GM12875 (cell line): ENCODE results near the gene SYS1.

Experiments used
- H3K4me3 ChIP-seq: one replicate; pipeline ENCODE4 v1.5.1; 2011; ENCODE audit warnings: low read depth, low read length, control low read depth
- TF ChIP-seq, protein P1 (sequence below): IDR thresholded peaks from 2 replicates; pipeline ENCODE4 v1.5.1; 2011; ENCODE audit warnings: low read depth, mild to moderate bottlenecking, control low read depth, inconsistent platforms, low read length, moderate library complexity, borderline replicate concordance; ENCODE audit not compliant: insufficient read depth

SYS1 gene

DNA sequence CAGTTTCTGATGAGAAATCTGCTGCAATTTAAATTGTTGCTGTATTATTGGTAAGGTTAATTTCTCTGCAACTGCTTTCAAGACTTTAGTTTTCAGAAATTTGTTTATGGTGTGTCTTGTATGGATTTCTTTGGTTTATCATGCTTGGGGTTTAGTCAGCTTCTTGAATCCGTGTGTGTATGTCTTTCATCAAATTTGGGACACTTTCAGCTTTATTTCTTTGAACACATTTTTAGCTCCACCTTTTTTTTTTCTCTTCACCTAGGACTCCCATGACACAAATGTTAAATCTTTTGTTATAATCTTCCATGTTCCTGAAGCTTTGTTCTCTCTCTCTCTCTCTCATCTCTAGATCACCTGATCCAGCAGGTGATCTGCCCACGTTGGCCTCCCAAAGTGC lies 28.6 kb downstream of the SYS1 start:
- TF ChIP-seq, protein P1, sequence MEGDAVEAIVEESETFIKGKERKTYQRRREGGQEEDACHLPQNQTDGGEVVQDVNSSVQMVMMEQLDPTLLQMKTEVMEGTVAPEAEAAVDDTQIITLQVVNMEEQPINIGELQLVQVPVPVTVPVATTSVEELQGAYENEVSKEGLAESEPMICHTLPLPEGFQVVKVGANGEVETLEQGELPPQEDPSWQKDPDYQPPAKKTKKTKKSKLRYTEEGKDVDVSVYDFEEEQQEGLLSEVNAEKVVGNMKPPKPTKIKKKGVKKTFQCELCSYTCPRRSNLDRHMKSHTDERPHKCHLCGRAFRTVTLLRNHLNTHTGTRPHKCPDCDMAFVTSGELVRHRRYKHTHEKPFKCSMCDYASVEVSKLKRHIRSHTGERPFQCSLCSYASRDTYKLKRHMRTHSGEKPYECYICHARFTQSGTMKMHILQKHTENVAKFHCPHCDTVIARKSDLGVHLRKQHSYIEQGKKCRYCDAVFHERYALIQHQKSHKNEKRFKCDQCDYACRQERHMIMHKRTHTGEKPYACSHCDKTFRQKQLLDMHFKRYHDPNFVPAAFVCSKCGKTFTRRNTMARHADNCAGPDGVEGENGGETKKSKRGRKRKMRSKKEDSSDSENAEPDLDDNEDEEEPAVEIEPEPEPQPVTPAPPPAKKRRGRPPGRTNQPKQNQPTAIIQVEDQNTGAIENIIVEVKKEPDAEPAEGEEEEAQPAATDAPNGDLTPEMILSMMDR = no peak
- no peak overlapping the region for H3K4me3 ChIP-seq

DNA sequence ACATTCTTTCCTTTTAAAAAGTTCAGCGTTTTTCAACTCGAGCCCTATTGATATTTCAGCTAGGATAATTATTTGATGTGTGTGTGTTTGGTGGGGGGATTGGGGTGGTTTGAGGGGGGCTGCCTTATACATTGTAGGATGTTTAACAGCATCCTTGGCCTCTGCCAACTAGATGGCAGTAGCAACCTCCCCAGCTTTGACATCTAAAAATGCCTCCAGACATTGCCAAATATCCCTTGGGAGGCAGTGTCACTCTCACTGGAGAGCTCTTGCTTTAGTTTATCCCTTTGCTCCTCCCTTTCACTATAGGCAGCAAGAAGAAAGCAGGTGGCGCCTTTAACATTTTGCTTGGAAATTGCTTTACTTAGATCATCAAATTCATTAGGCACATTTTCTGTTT lies 29.8 kb downstream of the SYS1 start:
- H3K4me3 ChIP-seq = no peak overlapping the region
- TF ChIP-seq, protein P1 = no peak

DNA sequence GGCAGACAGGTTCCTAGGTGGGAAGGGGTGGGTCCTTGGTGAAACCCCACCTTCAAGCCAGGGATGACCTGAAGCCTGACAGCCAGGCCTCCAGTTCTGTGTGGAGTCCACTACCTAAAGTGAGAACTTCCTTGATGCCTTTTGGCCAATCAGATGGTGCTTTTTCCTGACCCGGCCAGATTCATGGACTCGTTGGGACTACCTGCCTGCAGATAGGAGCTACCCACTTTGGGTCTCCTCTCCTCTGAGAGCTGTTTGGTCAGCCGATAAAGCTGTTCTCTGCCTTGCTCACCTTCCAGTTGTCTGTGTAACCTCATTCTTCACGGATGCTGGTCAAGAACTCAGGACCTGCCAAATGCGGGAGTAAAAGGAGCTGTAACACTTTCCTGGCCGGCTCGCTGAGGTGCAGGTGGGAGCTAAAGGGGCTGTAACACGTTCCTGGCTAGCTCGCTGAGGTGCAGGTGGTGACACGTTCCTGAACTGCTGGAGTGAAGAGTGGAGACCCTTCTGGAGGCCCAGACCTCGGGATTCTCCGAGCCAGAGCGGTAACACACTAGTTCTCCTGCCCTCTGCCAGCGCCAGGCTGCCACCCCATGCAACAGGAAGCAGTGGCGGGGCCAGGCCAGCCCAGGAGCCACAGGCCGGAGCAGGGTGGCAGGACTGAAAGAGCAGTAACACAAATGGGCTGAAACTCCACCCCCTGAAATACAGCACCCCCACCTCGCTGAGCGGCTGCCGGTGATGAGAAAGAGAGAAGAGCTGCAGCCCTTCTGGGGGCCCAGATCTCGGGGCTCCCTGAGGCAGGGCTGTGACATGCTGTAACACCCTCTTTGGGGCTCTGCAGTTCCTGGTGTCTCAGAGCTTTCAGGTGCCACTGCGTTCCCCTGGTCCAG lies 31.5 kb downstream of the SYS1 start:
- H3K4me3 ChIP-seq = no peak overlapping the region
- TF ChIP-seq, protein P1 = no peak

DNA sequence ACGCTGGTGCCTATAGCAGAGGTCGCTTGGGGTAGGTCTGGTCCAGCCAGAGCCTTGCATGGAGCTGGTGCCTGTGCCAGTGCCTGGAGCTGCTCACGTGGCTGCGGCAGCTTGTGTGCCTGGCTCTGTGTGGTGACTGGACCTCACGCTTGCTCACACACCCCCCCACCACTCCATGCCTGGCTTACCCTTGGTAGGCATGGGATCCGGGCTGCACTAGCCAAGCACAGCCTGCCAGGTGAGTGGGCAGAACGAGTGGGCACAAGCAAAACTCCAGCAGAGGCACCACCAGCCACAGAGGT lies 32.1 kb downstream of the SYS1 start:
- TF ChIP-seq, protein P1 = no peak

DNA sequence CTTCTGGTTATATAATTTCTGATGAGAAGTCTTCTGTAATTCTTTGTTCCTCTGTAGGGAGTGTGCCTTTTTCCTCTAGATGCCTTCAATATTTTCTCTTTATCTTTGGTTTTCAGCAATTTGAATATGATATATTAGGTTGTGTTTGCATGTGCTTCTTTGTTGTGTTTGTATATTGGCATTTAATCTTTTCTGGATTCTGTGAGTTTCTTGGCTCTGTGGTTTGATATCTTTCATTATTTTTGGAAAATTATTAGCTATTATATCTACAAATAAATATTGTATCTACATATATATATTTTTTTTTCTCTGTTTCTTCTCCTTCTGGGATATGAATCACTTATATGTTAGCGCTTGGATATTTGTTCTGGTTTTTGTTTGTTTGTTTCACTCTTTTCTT lies 36.1 kb downstream of the SYS1 start:
- TF ChIP-seq, protein P1 = no peak
- H3K4me3 ChIP-seq = no peak overlapping the region

More for the DNA sequence above, 32.1 kb downstream of the SYS1 start:
- H3K4me3 ChIP-seq = no peak overlapping the region

DNA sequence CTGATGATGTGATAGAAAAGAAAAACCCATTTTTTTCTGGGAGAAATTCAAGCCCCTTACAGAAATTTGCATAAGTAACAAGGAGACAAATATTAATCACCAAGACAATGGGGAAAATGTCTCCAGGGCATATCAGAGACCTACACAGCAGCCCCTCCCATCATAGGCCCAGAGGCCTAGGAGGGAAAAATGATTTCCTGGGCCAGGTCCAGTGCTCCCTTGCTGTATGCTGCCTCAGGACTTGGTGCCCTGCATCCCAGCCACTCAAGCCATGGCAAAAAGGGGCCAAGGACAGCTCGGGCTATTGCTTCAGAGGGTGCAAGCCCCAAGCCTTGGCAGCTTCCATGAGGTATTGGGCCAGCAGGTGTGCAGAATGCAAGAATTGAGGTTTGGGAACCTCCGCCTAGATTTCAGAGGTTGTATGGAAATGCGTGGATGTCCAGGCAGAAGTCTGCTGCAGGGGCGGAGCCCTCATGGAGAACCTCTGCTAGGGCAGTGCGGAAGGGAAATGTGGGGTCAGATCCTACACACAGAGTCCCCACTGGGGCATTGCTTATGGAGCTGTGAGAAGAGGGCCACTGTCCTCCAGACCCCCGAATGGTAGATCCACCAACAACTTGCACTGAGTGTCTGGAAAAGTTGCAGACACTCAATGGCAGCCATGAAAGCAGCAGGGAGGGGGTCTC lies 37.5 kb downstream of the SYS1 start:
- TF ChIP-seq, protein P1 = no peak
- no peak overlapping the region for H3K4me3 ChIP-seq

DNA sequence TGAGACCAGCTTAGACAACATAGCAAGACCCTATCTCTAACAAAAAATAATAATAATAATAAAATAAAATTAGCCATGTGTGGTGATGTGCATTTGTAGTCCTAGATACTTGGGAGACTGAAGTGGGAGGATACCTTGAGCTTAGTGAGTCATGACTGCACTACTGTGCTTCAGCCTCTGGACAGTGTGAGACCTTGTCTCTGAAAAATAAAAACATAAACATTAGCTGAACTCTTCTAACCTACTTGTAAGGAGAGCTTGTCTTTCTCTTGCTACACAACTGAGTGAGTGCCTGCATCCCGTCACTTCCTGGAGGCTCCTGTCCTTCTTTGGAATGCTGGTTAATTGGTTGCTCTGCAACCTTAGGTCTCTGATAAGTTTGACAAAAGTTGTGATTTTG lies 40.0 kb downstream of the SYS1 start:
- TF ChIP-seq, protein P1 = no peak
- H3K4me3 ChIP-seq = no peak overlapping the region
